DND-41 (cell line): ENCODE measurements around the gene CELA2A.

Source experiments
- CTCF ChIP-seq: IDR thresholded peaks from 2 replicates; pipeline ENCODE4 v1.5.1; 2012; ENCODE audit warnings: borderline replicate concordance, low read length, moderate library complexity, mild to moderate bottlenecking; ENCODE audit not compliant: poor library complexity, severe bottlenecking; ENCODE audit errors: extremely low read depth
- EZH2 ChIP-seq: IDR thresholded peaks from 3 replicates; pipeline ENCODE4 v1.6.1; 2012; ENCODE audit warnings: borderline replicate concordance, low read depth, mild to moderate bottlenecking, moderate library complexity, low read length, inconsistent platforms; ENCODE audit not compliant: severe bottlenecking

- TF ChIP-seq CTCF (no peak), EZH2 (no peak)
These were observed 63.1 kb downstream of the CELA2A start for GRCh38 chr1:15519625-15520024.
